SK-N-SH treated with all-trans-retinoic acid at 6 μM for 48 hours (cell line): ENCODE measurements around the gene RASEF.

Experiments
- ESRRG ChIP-seq: fragments of 250-450 bp; sonication (Bioruptor Pico); IDR thresholded peaks from 2 replicates; pipeline ENCODE4 v1.6.1; 2021; ENCODE audit warnings: mild to moderate bottlenecking
- ISL1 ChIP-seq: fragments of 250-450 bp; sonication (Bioruptor Pico); IDR thresholded peaks from 2 replicates; pipeline ENCODE4 v2.1.2; 2022; ENCODE audit warnings: mild to moderate bottlenecking, moderate library complexity
- OSR1 ChIP-seq: fragments of 250-450 bp; sonication (Bioruptor Pico); IDR thresholded peaks from 2 replicates; pipeline ENCODE4 v1.8.0; 2022; ENCODE audit warnings: moderate library complexity, mild to moderate bottlenecking, inconsistent platforms
- PPARA ChIP-seq: fragments of 250-450 bp; sonication (Bioruptor Pico); IDR thresholded peaks from 2 replicates; pipeline ENCODE4 v1.5.0; 2020; ENCODE audit warnings: mild to moderate bottlenecking, borderline replicate concordance
- RARB ChIP-seq: fragments of 250-450 bp; sonication (Bioruptor Pico); IDR thresholded peaks from 2 replicates; pipeline ENCODE4 v1.8.0; 2021; ENCODE audit warnings: mild to moderate bottlenecking, moderate library complexity
- TCF4 ChIP-seq: fragments of 250-450 bp; sonication (Bioruptor Pico); IDR thresholded peaks from 2 replicates; pipeline ENCODE4 v1.8.0; 2021; ENCODE audit warnings: mild to moderate bottlenecking, moderate library complexity, borderline replicate concordance
- TOX ChIP-seq: fragments of 250-450 bp; sonication (Bioruptor Pico); IDR thresholded peaks from 2 replicates; pipeline ENCODE4 v1.8.0; 2021; ENCODE audit warnings: mild to moderate bottlenecking, moderate library complexity, borderline replicate concordance
- TSHZ2 ChIP-seq: fragments of 250-450 bp; sonication (Bioruptor Pico); IDR thresholded peaks from 2 replicates; pipeline ENCODE4 v1.5.0; 2020; ENCODE audit warnings: mild to moderate bottlenecking, moderate library complexity
- ZFP3 ChIP-seq: fragments of 250-450 bp; sonication (Bioruptor Pico); IDR thresholded peaks from 2 replicates; pipeline ENCODE4 v1.5.0; 2020; ENCODE audit warnings: mild to moderate bottlenecking, moderate library complexity
- ZFP30 ChIP-seq: fragments of 450-650 bp; formaldehyde crosslinking; IDR thresholded peaks from 2 replicates; pipeline ENCODE4 v1.5.0; 2022; ENCODE audit warnings: mild to moderate bottlenecking, moderate library complexity
- TF ChIP-seq, protein P1 (sequence below): fragments of 250-450 bp; sonication (Bioruptor Pico); IDR thresholded peaks from 2 replicates; pipeline ENCODE4 v1.8.0; 2021; ENCODE audit warnings: low read depth, mild to moderate bottlenecking, moderate library complexity, borderline replicate concordance

DNA sequence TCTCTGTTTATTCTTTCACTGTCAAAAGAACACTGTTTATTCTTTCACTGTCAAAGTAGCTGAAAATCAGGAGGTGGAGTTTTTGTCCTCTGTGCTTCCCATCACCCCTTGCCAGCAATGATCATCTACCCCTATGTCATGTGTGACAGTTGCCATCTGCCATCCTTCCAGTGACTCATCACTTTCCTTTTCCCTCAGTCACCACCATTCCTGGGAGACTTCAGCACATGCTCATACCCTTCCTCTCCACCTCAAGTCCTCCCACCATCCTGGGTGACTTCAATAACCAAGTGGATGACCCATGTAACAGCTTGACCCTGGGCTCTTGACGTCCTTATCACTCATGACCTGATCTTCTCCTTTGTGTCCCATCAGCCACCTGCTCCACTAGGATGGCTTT is 43.3 kb upstream of the RASEF start:
- TF ChIP-seq ESRRG (CRISPR knock-in tag) (no peak), TOX (no peak), PPARA (CRISPR knock-in tag) (no peak), RARB (CRISPR knock-in tag) (no peak), ZFP30 (CRISPR knock-in tag) (no peak), ZFP3 (no peak), OSR1 (CRISPR knock-in tag) (no peak), TCF4 (CRISPR knock-in tag) (no peak), ISL1 (no peak), TSHZ2 (no peak)
- TF ChIP-seq, protein P1, sequence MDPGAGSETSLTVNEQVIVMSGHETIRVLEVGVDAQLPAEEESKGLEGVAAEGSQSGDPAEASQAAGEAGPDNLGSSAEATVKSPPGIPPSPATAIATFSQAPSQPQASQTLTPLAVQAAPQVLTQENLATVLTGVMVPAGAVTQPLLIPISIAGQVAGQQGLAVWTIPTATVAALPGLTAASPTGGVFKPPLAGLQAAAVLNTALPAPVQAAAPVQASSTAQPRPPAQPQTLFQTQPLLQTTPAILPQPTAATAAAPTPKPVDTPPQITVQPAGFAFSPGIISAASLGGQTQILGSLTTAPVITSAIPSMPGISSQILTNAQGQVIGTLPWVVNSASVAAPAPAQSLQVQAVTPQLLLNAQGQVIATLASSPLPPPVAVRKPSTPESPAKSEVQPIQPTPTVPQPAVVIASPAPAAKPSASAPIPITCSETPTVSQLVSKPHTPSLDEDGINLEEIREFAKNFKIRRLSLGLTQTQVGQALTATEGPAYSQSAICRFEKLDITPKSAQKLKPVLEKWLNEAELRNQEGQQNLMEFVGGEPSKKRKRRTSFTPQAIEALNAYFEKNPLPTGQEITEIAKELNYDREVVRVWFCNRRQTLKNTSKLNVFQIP (CRISPR knock-in tag), result no peak
